HepG2 (cell line): Measurements from ENCODE around the gene NUDT16. TPM values are rescaled to one million over a fixed set of nuclear protein-coding genes. Genes with fewer than 3 reads are reported as not detected.

Experiments
- ATAC-seq: fragments of 200-7000 bp; cut with Tn5 transposase; 3 replicates; pipeline ENCODE4 v1.9.1; 2020; ENCODE audit warnings: mild to moderate bottlenecking, moderate library complexity
- BruUV-seq: library from RNA; stranded (reverse); fragments of 400-500 nt; replicated peaks from 2 replicates; lab custom pipeline; 2021; lab: Mats Ljungman, UMichigan
- CTCF ChIA-PET: fragments of 300-600 bp; formaldehyde crosslinking; extraction: SDS; loops from one replicate; lab custom pipeline; 2021; ENCODE audit warnings: low total read pairs, inconsistent platforms, low intra/inter-chr PET ratio; lab: Yijun Ruan, JAX
- POLR2A ChIA-PET: fragments of 350-600 bp; sonication (Branson Sonifier 250); formaldehyde crosslinking; loops from one replicate; lab custom pipeline; 2020; ENCODE audit warnings: antibody characterized with exemption, inconsistent platforms; lab: Yijun Ruan, JAX
- DNase-seq: peaks from one replicate; pipeline ENCODE4 v3.0.0-alpha.2; 2015; ENCODE audit warnings: low spot score
- FAIRE-seq: peaks from 3 replicates; lab custom pipeline; 2011; peaks lifted over from hg19 to GRCh38; lab: Jason Lieb, UNC
- H2AFZ ChIP-seq: one replicate; pipeline ENCODE4 v1.6.1; 2011; ENCODE audit warnings: low read length, inconsistent platforms
- H3K27ac ChIP-seq: fragments of 300-600 bp; 3 replicates; pipeline ENCODE4 v1.8.0; 2011; ENCODE audit warnings: mixed run types, mild to moderate bottlenecking, mixed read lengths, low read length, inconsistent platforms; ENCODE audit not compliant: insufficient read depth; ENCODE audit errors: extremely low read length
- H3K27me3 ChIP-seq, 2 experiments: fragments of 200-600 bp in 1 of 2; 2 replicates in 1 of 2; 3 replicates in 1 of 2; pipeline versions ENCODE4 v1.6.0 to v1.8.0; 2011; ENCODE audit warnings: low read length in 2 of 2, mild to moderate bottlenecking in 2 of 2, moderate library complexity in 2 of 2, inconsistent platforms in 1 of 2; ENCODE audit not compliant: insufficient read depth in 2 of 2, control insufficient read depth in 1 of 2
- H3K36me3 ChIP-seq, 2 experiments: fragments of 200-600 bp in 1 of 2; replicated peaks in 1 of 2; 2 replicates in 1 of 2; 3 replicates in 1 of 2; pipeline versions ENCODE4 v1.5.1 to v1.8.0; 2011; ENCODE audit warnings: low read length in 2 of 2, inconsistent platforms in 1 of 2; ENCODE audit not compliant: insufficient read depth in 2 of 2, control insufficient read depth in 1 of 2
- H3K4me1 ChIP-seq: 2 replicates; pipeline ENCODE4 v1.5.1; 2012; ENCODE audit warnings: low read length, inconsistent platforms; ENCODE audit not compliant: insufficient read depth
- H3K4me2 ChIP-seq: 2 replicates; pipeline ENCODE4 v1.6.0; 2011; ENCODE audit warnings: low read depth, low read length, inconsistent platforms
- H3K4me3 ChIP-seq, 3 experiments: fragments of 200-600 bp in 1 of 3; sonication (generic), shearing (Covaris generic) in 1 of 3; replicated peaks in 1 of 3; 2 replicates each; pipeline ENCODE4 v1.5.1; 2011 to 2016; ENCODE audit warnings: low read length in 3 of 3, inconsistent platforms in 2 of 3, low read depth in 2 of 3, mild to moderate bottlenecking in 2 of 3, control low read depth in 1 of 3, mixed read lengths in 1 of 3; ENCODE audit not compliant: insufficient read depth in 1 of 3
- H3K79me2 ChIP-seq: one replicate; pipeline ENCODE4 v1.6.1; 2011; ENCODE audit warnings: low read length, inconsistent platforms; ENCODE audit not compliant: insufficient read depth
- H3K9ac ChIP-seq: 2 replicates; pipeline ENCODE4 v1.6.0; 2011; ENCODE audit warnings: mild to moderate bottlenecking, low read depth, low read length, inconsistent platforms; ENCODE audit not compliant: insufficient read depth
- H3K9me3 ChIP-seq: 2 replicates; pipeline ENCODE4 v1.5.1; 2012; ENCODE audit warnings: mild to moderate bottlenecking, low read length
- H4K20me1 ChIP-seq: 2 replicates; pipeline ENCODE4 v1.6.0; 2011; ENCODE audit warnings: inconsistent platforms, mild to moderate bottlenecking, low read length, moderate library complexity; ENCODE audit not compliant: insufficient read depth
- DMAP1 ChIP-seq: IDR thresholded peaks from 2 replicates; pipeline ENCODE4 v1.6.1; 2016
- FOXK1 ChIP-seq: sonication (generic); formaldehyde crosslinking; IDR thresholded peaks from 2 replicates; pipeline ENCODE4 v1.4.0; 2020; ENCODE audit warnings: low read depth, missing genetic modification reagents, borderline replicate concordance
- IKZF4 ChIP-seq: sonication (generic); formaldehyde crosslinking; IDR thresholded peaks from 2 replicates; pipeline ENCODE4 v1.5.1; 2020; ENCODE audit warnings: borderline replicate concordance, mild to moderate bottlenecking, low read depth, missing genetic modification reagents; ENCODE audit errors: not compliant biosample characterization
- KDM2A ChIP-seq: sonication (generic); formaldehyde crosslinking; IDR thresholded peaks from 2 replicates; pipeline ENCODE4 v1.4.0; 2020; ENCODE audit warnings: low read depth, missing genetic modification reagents, borderline replicate concordance
- KLF11 ChIP-seq: IDR thresholded peaks from 2 replicates; pipeline ENCODE4 v1.6.1; 2016; ENCODE audit warnings: missing compliant biosample characterization
- SMAD9 ChIP-seq: sonication (generic); formaldehyde crosslinking; IDR thresholded peaks from 2 replicates; pipeline ENCODE4 v1.5.1; 2020; ENCODE audit warnings: mild to moderate bottlenecking, missing genetic modification reagents
- SRSF4 ChIP-seq: fragments of 200-400 bp; formaldehyde crosslinking; IDR thresholded peaks from one replicate; pipeline ENCODE4 v1.6.1; 2018; ENCODE audit warnings: mild to moderate bottlenecking, low read depth, low read length, moderate library complexity; ENCODE audit not compliant: poor library complexity, severe bottlenecking
- XRCC5 ChIP-seq: fragments of 200-400 bp; formaldehyde crosslinking; optimal IDR thresholded peaks from 2 replicates; pipeline ENCODE3; 2017; ENCODE audit warnings: mild to moderate bottlenecking, low read length
- ZNF20 ChIP-seq: sonication (generic); formaldehyde crosslinking; IDR thresholded peaks from 2 replicates; pipeline ENCODE4 v1.4.0; 2020; ENCODE audit warnings: mild to moderate bottlenecking, moderate library complexity, missing genetic modification reagents
- ZNF451 ChIP-seq: sonication (generic); formaldehyde crosslinking; IDR thresholded peaks from 2 replicates; pipeline ENCODE4 v1.5.0; 2020; ENCODE audit warnings: mild to moderate bottlenecking, missing genetic modification reagents
- ZNF550 ChIP-seq: sonication (generic); formaldehyde crosslinking; IDR thresholded peaks from 2 replicates; pipeline ENCODE4 v1.4.0; 2020; ENCODE audit warnings: mild to moderate bottlenecking, missing genetic modification reagents, borderline replicate concordance
- ZNF552 ChIP-seq: sonication (generic); formaldehyde crosslinking; IDR thresholded peaks from 2 replicates; pipeline ENCODE4 v1.9.0; 2022; ENCODE audit warnings: missing genetic modification reagents, mild to moderate bottlenecking, borderline replicate concordance
- ZNF678 ChIP-seq: sonication (generic); formaldehyde crosslinking; IDR thresholded peaks from 2 replicates; pipeline ENCODE4 v1.4.0; 2020; ENCODE audit warnings: mild to moderate bottlenecking, missing genetic modification reagents
- ZNF709 ChIP-seq: sonication (generic); formaldehyde crosslinking; IDR thresholded peaks from 2 replicates; pipeline ENCODE4 v1.5.0; 2020; ENCODE audit warnings: mild to moderate bottlenecking, missing genetic modification reagents
- ZNF83 ChIP-seq: sonication (generic); formaldehyde crosslinking; IDR thresholded peaks from 2 replicates; pipeline ENCODE4 v1.4.0; 2020; ENCODE audit warnings: missing genetic modification reagents, mild to moderate bottlenecking, borderline replicate concordance
- WGBS: methylation state at CpG from one replicate; pipeline ENCODE4 v1.1.6; 2017; ENCODE audit warnings: low lambda C conversion rate; 5-methylcytosine and 5-hydroxymethylcytosine counted together
- in situ Hi-C: cut with HindIII; loops from 2 replicates; pipeline ENCODE4 v1.10.0; 2017; ENCODE audit warnings: low pct_unique_long_range_greater_than_20kb; ENCODE audit not compliant: extremely low pct_ligation_motif_present
- intact Hi-C: fragments of 100-400 bp; cut with micrococcal nuclease; formaldehyde crosslinking; loops from one replicate; pipeline ENCODE4 v1.10.0; 2022; ENCODE audit not compliant: unreplicated experiment
- polyA plus RNA-seq, 8 experiments: library from polyadenylated mRNA; depleted of rRNA in 3 of 8; stranded (reverse) in 7 of 8; unstranded in 1 of 8; fragments of >200 nt; fragmentation: Illumina TruSeq in 4 of 8; extraction: Trizol in 4 of 8; gene quantifications; 2 replicates each; pipeline versions ENCODE4 v1.2.1 to v1.2.3, GENCODE V29; 2011 to 2016; ENCODE audit warnings: low read depth in 4 of 8, missing spikeins in 1 of 8, mixed read lengths in 1 of 8; ENCODE audit not compliant: insufficient read depth in 1 of 8
- total RNA-seq, 5 experiments: library from RNA; depleted of rRNA; stranded (reverse); fragments of >200 nt; fragmentation: Illumina TruSeq; extraction: Trizol; gene quantifications; 2 replicates each; pipeline ENCODE4 v1.2.3, GENCODE V29; 2016; ENCODE audit warnings: low read depth in 1 of 5
- TF ChIP-seq, protein P1 (sequence below): sonication (generic); formaldehyde crosslinking; IDR thresholded peaks from 2 replicates; pipeline ENCODE4 v1.4.0; 2020; ENCODE audit warnings: mild to moderate bottlenecking, low read depth, missing genetic modification reagents
- TF ChIP-seq, protein P2 (sequence below): sonication (generic); formaldehyde crosslinking; IDR thresholded peaks from 2 replicates; pipeline ENCODE4 v1.4.0; 2020; ENCODE audit warnings: mild to moderate bottlenecking, missing genetic modification reagents
- TF ChIP-seq, protein P3 (sequence below): sonication (generic); formaldehyde crosslinking; IDR thresholded peaks from 2 replicates; pipeline ENCODE4 v1.8.1; 2023; ENCODE audit warnings: mild to moderate bottlenecking, inconsistent platforms, moderate library complexity, missing genetic modification reagents, borderline replicate concordance

The NUDT16 gene
- total and polyA plus RNA-seq, 2 of the 13 experiments (the other 11 are each of a cell fraction or from before 2014, with no cell fraction given) = 5.4 to 14.8 TPM

DNA sequence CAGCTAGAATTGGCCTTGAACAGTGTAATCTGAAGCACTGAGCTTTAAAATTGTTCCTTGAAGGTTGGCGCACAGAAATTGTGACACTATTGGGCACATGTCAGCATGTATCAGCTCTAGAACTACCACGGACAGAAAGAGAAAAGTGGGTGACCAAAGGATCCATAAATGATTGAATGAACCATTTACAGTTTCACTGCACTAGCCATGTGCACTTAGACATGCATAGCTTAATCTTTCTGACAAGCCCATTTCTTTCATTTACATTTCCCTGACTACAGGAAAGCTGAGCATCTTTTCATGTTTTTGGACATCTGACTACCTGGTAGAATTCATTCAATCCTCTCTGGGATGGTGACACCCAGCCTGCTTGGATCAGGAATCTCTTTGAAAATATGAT lies 36.2 kb downstream of the NUDT16 start:
- BruUV-seq = no TSS peak
- TF ChIP-seq ZNF678 (CRISPR knock-in tag) (no peak), XRCC5 (no peak), ZNF20 (no peak), SMAD9 (CRISPR knock-in tag) (no peak), ZNF709 (CRISPR knock-in tag) (no peak), ZNF552 (CRISPR knock-in tag) (no peak), ZNF550 (CRISPR knock-in tag) (no peak), KLF11 (no peak), DMAP1 (CRISPR knock-in tag) (no peak), ZNF451 (CRISPR knock-in tag) (no peak), SRSF4 (no peak), FOXK1 (CRISPR knock-in tag) (no peak), ZNF83 (CRISPR knock-in tag) (no peak), IKZF4 (CRISPR knock-in tag) (no peak), KDM2A (CRISPR knock-in tag) (no peak)
- TF ChIP-seq, protein P1, sequence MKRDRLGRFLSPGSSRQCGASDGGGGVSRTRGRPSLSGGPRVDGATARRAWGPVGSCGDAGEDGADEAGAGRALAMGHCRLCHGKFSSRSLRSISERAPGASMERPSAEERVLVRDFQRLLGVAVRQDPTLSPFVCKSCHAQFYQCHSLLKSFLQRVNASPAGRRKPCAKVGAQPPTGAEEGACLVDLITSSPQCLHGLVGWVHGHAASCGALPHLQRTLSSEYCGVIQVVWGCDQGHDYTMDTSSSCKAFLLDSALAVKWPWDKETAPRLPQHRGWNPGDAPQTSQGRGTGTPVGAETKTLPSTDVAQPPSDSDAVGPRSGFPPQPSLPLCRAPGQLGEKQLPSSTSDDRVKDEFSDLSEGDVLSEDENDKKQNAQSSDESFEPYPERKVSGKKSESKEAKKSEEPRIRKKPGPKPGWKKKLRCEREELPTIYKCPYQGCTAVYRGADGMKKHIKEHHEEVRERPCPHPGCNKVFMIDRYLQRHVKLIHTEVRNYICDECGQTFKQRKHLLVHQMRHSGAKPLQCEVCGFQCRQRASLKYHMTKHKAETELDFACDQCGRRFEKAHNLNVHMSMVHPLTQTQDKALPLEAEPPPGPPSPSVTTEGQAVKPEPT = no peak
- TF ChIP-seq, protein P2, sequence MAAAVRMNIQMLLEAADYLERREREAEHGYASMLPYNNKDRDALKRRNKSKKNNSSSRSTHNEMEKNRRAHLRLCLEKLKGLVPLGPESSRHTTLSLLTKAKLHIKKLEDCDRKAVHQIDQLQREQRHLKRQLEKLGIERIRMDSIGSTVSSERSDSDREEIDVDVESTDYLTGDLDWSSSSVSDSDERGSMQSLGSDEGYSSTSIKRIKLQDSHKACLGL = no peak
- TF ChIP-seq, protein P3, sequence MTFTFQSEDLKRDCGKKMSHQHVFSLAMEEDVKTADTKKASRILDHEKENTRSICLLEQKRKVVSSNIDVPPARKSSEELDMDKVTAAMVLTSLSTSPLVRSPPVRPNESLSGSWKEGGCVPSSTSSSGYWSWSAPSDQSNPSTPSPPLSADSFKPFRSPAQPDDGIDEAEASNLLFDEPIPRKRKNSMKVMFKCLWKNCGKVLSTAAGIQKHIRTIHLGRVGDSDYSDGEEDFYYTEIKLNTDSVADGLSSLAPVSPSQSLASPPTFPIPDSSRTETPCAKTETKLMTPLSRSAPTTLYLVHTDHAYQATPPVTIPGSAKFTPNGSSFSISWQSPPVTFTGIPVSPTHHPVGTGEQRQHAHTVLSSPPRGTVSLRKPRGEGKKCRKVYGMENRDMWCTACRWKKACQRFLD (CRISPR knock-in tag) = no peak
- TF ChIP-seq, all 625 proteins: peak for 0
- Histone ChIP-seq H3K4me3 (no peak overlapping the region), H4K20me1 (no peaks in the 10 kb centered on the region), H3K36me3 (no peaks in the 10 kb centered on the region), H3K9ac (no peak overlapping the region), H3K79me2 (no peaks in the 10 kb centered on the region), H3K27me3 (0 out of 5 replicates have a peak, but pooled peaks cover 0 to 5% of the 10 kb centered on the region in 2 experiments), H2AFZ (no peak overlapping the region), H3K9me3 (no peaks in the 10 kb centered on the region), H3K27ac (no peak overlapping the region), H3K4me1 (no peaks in the 10 kb centered on the region), H3K4me2 (no peak overlapping the region)
- 25% methylated on average over 2 of the region's 2 CpGs for WGBS
- intact Hi-C loops (no loop called here), in situ Hi-C loops (no loop called here)
- ChIA-PET POLR2A (no interaction called here), CTCF (no interaction called here)
- DNase-seq (no peak), ATAC-seq (no peak), FAIRE-seq (no peak)
